BE2C (cell line): Measurements from ENCODE around the gene TFEB.

ENCODE experiments used
- DNase-seq: peaks from one replicate; pipeline ENCODE4 v3.0.0-alpha.2; 2020
- H3K27me3 ChIP-seq: fragments of 250-450 bp; sonication (Bioruptor Pico); 2 replicates; pipeline ENCODE4 v1.5.1; 2020; ENCODE audit warnings: mild to moderate bottlenecking
- H3K36me3 ChIP-seq: fragments of 250-450 bp; sonication (Bioruptor Pico); 2 replicates; pipeline ENCODE4 v1.5.1; 2020; ENCODE audit warnings: mild to moderate bottlenecking
- H3K4me1 ChIP-seq: fragments of 250-450 bp; sonication (Bioruptor Pico); 2 replicates; pipeline ENCODE4 v1.5.1; 2020
- H3K4me3 ChIP-seq: 2 replicates; pipeline ENCODE4 v1.5.1; 2011; ENCODE audit warnings: low read depth, low read length
- H3K9me3 ChIP-seq: fragments of 250-450 bp; sonication (Bioruptor Pico); 2 replicates; pipeline ENCODE4 v1.5.1; 2020
- CTCF ChIP-seq: IDR thresholded peaks from 2 replicates; pipeline ENCODE4 v1.5.1; 2012; ENCODE audit warnings: mild to moderate bottlenecking, low read depth, low read length

TFEB gene

GRCh38 chr6:41719436-41720261, 15.8 kb downstream of the TFEB start:
- Histone ChIP-seq H3K36me3 (no peaks in the 10 kb centered on the region), H3K9me3 (no peaks in the 10 kb centered on the region), H3K27me3 (no peaks in the 10 kb centered on the region), H3K4me3 (no peak overlapping the region), H3K4me1 (peaks cover 10% of the 10 kb centered on the region)
- no peak for DNase-seq
- TF ChIP-seq CTCF: no peak

- no peaks in the 10 kb centered on the region for H3K27me3 ChIP-seq
- no peak for TF ChIP-seq CTCF
- H3K4me1 ChIP-seq: peaks cover 2% of the 10 kb centered on the region; the same call in 1 of the 2 replicates
- no peaks in the 10 kb centered on the region for H3K36me3 ChIP-seq
- no peak overlapping the region for H3K4me3 ChIP-seq
- DNase-seq: no peak
- H3K9me3 ChIP-seq: no peaks in the 10 kb centered on the region
Measured at GRCh38 chr6:41718828-41719227, 16.6 kb downstream of the TFEB start.

GRCh38 chr6:41717392-41717736, 18.0 kb downstream of the TFEB start:
- H3K27me3 ChIP-seq: no peaks in the 10 kb centered on the region
- no peak overlapping the region for H3K4me3 ChIP-seq
- no peak for TF ChIP-seq CTCF
- no peaks in the 10 kb centered on the region; the same call in 1 of the 2 replicates for H3K4me1 ChIP-seq
- no peaks in the 10 kb centered on the region for H3K9me3 ChIP-seq
- DNase-seq: no peak
- H3K36me3 ChIP-seq: no peaks in the 10 kb centered on the region

- no peak overlapping the region for H3K4me3 ChIP-seq
- H3K4me1 ChIP-seq: no peaks in the 10 kb centered on the region; the same call in 1 of the 2 replicates
- no peaks in the 10 kb centered on the region for H3K27me3 ChIP-seq
- no peaks in the 10 kb centered on the region for H3K36me3 ChIP-seq
- no peak for TF ChIP-seq CTCF
- no peak for DNase-seq
- no peaks in the 10 kb centered on the region for H3K9me3 ChIP-seq
Measured at GRCh38 chr6:41716516-41717391, 18.7 kb downstream of the TFEB start.

GRCh38 chr6:41715795-41716515, 19.5 kb downstream of the TFEB start:
- Histone ChIP-seq H3K27me3 (no peaks in the 10 kb centered on the region), H3K4me3 (no peak overlapping the region), H3K36me3 (no peaks in the 10 kb centered on the region), H3K9me3 (no peaks in the 10 kb centered on the region), H3K4me1 (no peaks in the 10 kb centered on the region; the same call in 1 of the 2 replicates)
- no peak for DNase-seq
- no peak for TF ChIP-seq CTCF
